ENCODE measurements around the gene EGFR. TPM values are rescaled to one million over a fixed set of nuclear protein-coding genes. Genes with fewer than 3 reads are reported as not detected.

Gene EGFR
- total RNA-seq, 2 experiments from 2014 or later: not detected

GRCh38 chr7:55061726-55062499, 43.1 kb downstream of the EGFR start:
- no peak overlapping the region for H3K27ac Mint-ChIP-seq
- H3K9me3 Mint-ChIP-seq: peaks cover 2% of the 10 kb centered on the region
- no peaks in the 10 kb centered on the region for H3K4me1 Mint-ChIP-seq (ENCODE audit: low read depth)
- H3K36me3 Mint-ChIP-seq: no peaks in the 10 kb centered on the region
- CTCF ChIA-PET: no interaction called here
- intact Hi-C loops (cut with micrococcal nuclease): no loop called here
- DNase-seq: no peak
- POLR2A ChIA-PET: no interaction called here
- H3K4me3 Mint-ChIP-seq: no peak overlapping the region
- H3K27me3 Mint-ChIP-seq: peaks cover 22% of the 10 kb centered on the region

DNA sequence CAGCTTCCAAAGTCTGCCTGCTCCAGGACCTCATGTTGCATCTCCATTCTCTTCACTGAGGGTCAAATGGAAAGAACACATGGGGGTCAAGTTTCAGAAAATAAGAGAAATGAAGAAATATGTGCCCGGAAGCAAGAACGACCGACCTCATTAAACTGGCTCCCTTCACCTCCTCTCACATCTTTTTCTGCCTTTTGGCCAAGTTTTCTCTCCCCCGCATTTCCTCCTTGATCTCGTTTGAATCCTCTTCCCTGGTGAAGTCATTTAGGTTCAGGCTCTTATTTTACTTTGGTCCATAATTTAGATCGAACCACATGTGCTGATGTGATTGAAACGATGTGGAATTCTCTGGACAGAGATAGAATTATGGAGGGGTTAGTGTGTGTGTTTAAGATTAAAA, 44.2 kb downstream of the EGFR start:
- no peaks in the 10 kb centered on the region for H3K36me3 Mint-ChIP-seq

DNA sequence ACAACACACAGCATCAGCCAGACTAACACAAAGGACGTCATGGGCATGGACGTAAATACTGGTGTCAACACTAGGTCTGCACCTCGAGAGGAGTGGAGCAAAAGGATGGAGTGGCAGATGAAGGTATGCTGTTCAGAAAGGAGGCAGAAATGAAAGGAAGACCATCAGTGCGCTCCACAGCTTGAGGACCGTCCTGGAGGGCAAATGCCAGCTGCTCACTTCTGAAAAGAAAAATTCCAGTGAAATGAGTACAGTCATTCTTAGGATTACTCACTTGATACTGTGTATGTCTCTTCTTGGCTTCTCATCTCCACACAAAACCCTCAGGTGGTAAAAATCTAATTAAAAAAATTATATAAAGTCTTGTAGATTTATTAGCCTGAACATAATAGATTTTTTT, 44.8 kb downstream of the EGFR start:
- Mint-ChIP-seq H3K27me3 (peaks cover 29% of the 10 kb centered on the region), H3K36me3 (no peaks in the 10 kb centered on the region), H3K9me3 (peaks cover 2% of the 10 kb centered on the region), H3K4me1 (ENCODE audit: low read depth) (no peaks in the 10 kb centered on the region), H3K4me3 (no peak overlapping the region), H3K27ac (no peak overlapping the region)
- intact Hi-C loops (cut with micrococcal nuclease): no loop called here
- CTCF ChIA-PET: no interaction called here
- POLR2A ChIA-PET: no interaction called here
- DNase-seq: no peak

More for the DNA sequence above, 44.2 kb downstream of the EGFR start:
- DNase-seq: no peak
- CTCF ChIA-PET: no interaction called here
- Mint-ChIP-seq H3K27me3 (peaks cover 25% of the 10 kb centered on the region), H3K9me3 (peaks cover 2% of the 10 kb centered on the region), H3K27ac (no peak overlapping the region), H3K4me1 (ENCODE audit: low read depth) (no peaks in the 10 kb centered on the region), H3K4me3 (no peak overlapping the region)
- POLR2A ChIA-PET: no interaction called here
- intact Hi-C loops (cut with micrococcal nuclease): no loop called here

- Mint-ChIP-seq H3K27ac (no peak overlapping the region), H3K9me3 (peaks cover 2% of the 10 kb centered on the region)
Observed at GRCh38 chr7:55065079-55065478, 46.3 kb downstream of the EGFR start.

GRCh38 chr7:55065511-55066229, 46.9 kb downstream of the EGFR start:
- Mint-ChIP-seq H3K4me1 (ENCODE audit: low read depth) (no peaks in the 10 kb centered on the region), H3K9me3 (peaks cover 2% of the 10 kb centered on the region), H3K36me3 (no peaks in the 10 kb centered on the region), H3K27ac (no peak overlapping the region), H3K27me3 (peaks cover 30% of the 10 kb centered on the region), H3K4me3 (no peak overlapping the region)
- no peak for DNase-seq
- intact Hi-C loops (cut with micrococcal nuclease): loop anchor here (1.0 kb wide), 1 partner anchor 8 kb away; no protein-coding TSS in a partner anchor
- POLR2A ChIA-PET: interaction anchor here (0.6 kb wide), 1 partner anchor 577 kb away, joined by 3 read pairs; no protein-coding TSS in a partner anchor
- CTCF ChIA-PET: no interaction called here

More at GRCh38 chr7:55065079-55065478, 46.3 kb downstream of the EGFR start:
- Mint-ChIP-seq H3K27me3 (peaks cover 33% of the 10 kb centered on the region), H3K36me3 (no peaks in the 10 kb centered on the region), H3K4me1 (ENCODE audit: low read depth) (no peaks in the 10 kb centered on the region), H3K4me3 (no peak overlapping the region)
- intact Hi-C loops (cut with micrococcal nuclease): loop anchor here (1.0 kb wide), 1 partner anchor 8 kb away; no protein-coding TSS in a partner anchor
- CTCF ChIA-PET: no interaction called here
- DNase-seq: no peak
- POLR2A ChIA-PET: interaction anchor here (0.6 kb wide), 1 partner anchor 578 kb away, joined by 3 read pairs; no protein-coding TSS in a partner anchor

- Mint-ChIP-seq H3K4me3 (no peak overlapping the region), H3K9me3 (peaks cover 2% of the 10 kb centered on the region), H3K27me3 (peaks cover 29% of the 10 kb centered on the region), H3K4me1 (ENCODE audit: low read depth) (no peaks in the 10 kb centered on the region), H3K36me3 (no peaks in the 10 kb centered on the region), H3K27ac (no peak overlapping the region)
- ChIA-PET POLR2A (no interaction called here), CTCF (no interaction called here)
- no peak for DNase-seq
- intact Hi-C loops (cut with micrococcal nuclease): no loop called here
Observed at GRCh38 chr7:55066524-55066923, 47.7 kb downstream of the EGFR start.

- ChIA-PET CTCF (interaction anchor here (1.0 kb wide), 1 partner anchor 188 kb away, joined by 3 read pairs; no protein-coding TSS in a partner anchor), POLR2A (no interaction called here)
- intact Hi-C loops (cut with micrococcal nuclease): no loop called here
- H3K36me3 Mint-ChIP-seq: no peaks in the 10 kb centered on the region
- H3K4me1 Mint-ChIP-seq (ENCODE audit: low read depth): no peaks in the 10 kb centered on the region
- peaks cover 2% of the 10 kb centered on the region for H3K9me3 Mint-ChIP-seq
- H3K27ac Mint-ChIP-seq: no peak overlapping the region
- H3K27me3 Mint-ChIP-seq: peaks cover 28% of the 10 kb centered on the region
- no peak overlapping the region for H3K4me3 Mint-ChIP-seq
- no peak for DNase-seq
Observed at GRCh38 chr7:55066938-55067337, 48.1 kb downstream of the EGFR start.

DNA sequence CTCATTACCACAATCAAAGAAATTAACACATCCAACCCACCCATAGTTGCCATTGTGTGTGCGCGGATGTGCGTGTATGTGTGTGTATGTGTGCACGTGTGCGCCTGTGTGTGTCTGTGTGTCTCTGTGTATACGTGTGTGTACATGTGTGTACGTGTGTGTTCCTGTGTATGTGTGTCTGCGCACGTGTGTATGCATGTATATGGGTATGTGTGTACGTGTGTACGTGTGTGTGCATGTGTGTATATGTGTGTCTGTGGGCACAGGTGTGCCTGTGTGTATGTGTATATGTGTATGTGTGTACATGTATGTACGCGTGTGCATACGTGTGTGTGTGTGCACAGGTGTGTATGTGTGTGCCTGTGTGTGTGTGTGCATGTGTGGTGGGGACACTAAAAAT, 48.9 kb downstream of the EGFR start:
- no peaks in the 10 kb centered on the region for H3K4me1 Mint-ChIP-seq (ENCODE audit: low read depth)
- ChIA-PET POLR2A (no interaction called here), CTCF (interaction anchor here (1.0 kb wide), 1 partner anchor 187 kb away, joined by 3 read pairs; no protein-coding TSS in a partner anchor)
- intact Hi-C loops (cut with micrococcal nuclease): no loop called here
- H3K27ac Mint-ChIP-seq: no peak overlapping the region
- peaks cover 2% of the 10 kb centered on the region for H3K9me3 Mint-ChIP-seq
- peaks cover 28% of the 10 kb centered on the region for H3K27me3 Mint-ChIP-seq
- DNase-seq: no peak
- no peaks in the 10 kb centered on the region for H3K36me3 Mint-ChIP-seq
- H3K4me3 Mint-ChIP-seq: no peak overlapping the region

GRCh38 chr7:55069271-55069792, 50.5 kb downstream of the EGFR start:
- no peak for DNase-seq
- Mint-ChIP-seq H3K4me3 (no peak overlapping the region), H3K4me1 (ENCODE audit: low read depth) (peaks cover 13% of the 10 kb centered on the region), H3K36me3 (no peaks in the 10 kb centered on the region), H3K27me3 (peaks cover 20% of the 10 kb centered on the region), H3K9me3 (no peaks in the 10 kb centered on the region), H3K27ac (no peak overlapping the region)
- intact Hi-C loops (cut with micrococcal nuclease): no loop called here
- ChIA-PET CTCF (interaction anchor here (1.8 kb wide), 1 partner anchor 185 kb away, joined by 4 read pairs; no protein-coding TSS in a partner anchor), POLR2A (no interaction called here)

- no peak for DNase-seq
- CTCF ChIA-PET: interaction anchor here (1.8 kb wide), 1 partner anchor 184 kb away, joined by 4 read pairs; no protein-coding TSS in a partner anchor
- intact Hi-C loops (cut with micrococcal nuclease): loop anchor here (5.0 kb wide), 1 partner anchor 73 kb away; no protein-coding TSS in a partner anchor
- H3K4me1 Mint-ChIP-seq (ENCODE audit: low read depth): peaks cover 13% of the 10 kb centered on the region
- no peak overlapping the region for H3K27ac Mint-ChIP-seq
- POLR2A ChIA-PET: no interaction called here
- no peaks in the 10 kb centered on the region for H3K9me3 Mint-ChIP-seq
- H3K36me3 Mint-ChIP-seq: no peaks in the 10 kb centered on the region
- H3K27me3 Mint-ChIP-seq: peaks cover 16% of the 10 kb centered on the region
- H3K4me3 Mint-ChIP-seq: no peak overlapping the region
Observed at GRCh38 chr7:55070271-55070743, 51.5 kb downstream of the EGFR start.

DNA sequence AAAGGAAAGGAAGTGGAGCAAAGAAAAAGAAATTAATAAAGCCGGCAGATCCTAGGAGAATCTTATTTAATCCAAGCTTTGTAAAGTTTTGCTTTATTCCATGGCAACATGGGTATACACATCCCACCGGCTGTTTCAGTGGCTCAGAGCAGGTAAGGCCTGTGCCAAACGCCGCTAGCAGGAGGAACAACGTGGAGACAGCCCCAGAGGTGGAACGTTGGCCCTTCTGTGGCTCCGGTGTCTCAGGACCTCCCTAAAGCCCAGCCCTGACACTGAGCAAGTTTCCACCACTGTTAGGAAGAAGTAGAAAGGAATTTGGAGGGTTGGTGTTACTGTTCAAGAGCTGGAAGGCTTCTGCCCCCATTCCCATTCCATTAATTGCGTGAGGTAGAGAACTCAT, 52.0 kb downstream of the EGFR start:
- POLR2A ChIA-PET: no interaction called here
- peaks cover 16% of the 10 kb centered on the region for H3K27me3 Mint-ChIP-seq
- no peaks in the 10 kb centered on the region for H3K36me3 Mint-ChIP-seq
- DNase-seq: no peak
- CTCF ChIA-PET: interaction anchor here (1.8 kb wide), 1 partner anchor 184 kb away, joined by 4 read pairs; no protein-coding TSS in a partner anchor
- no peak overlapping the region for H3K4me3 Mint-ChIP-seq
- peaks cover 13% of the 10 kb centered on the region for H3K4me1 Mint-ChIP-seq (ENCODE audit: low read depth)
- no peak overlapping the region for H3K27ac Mint-ChIP-seq
- no peaks in the 10 kb centered on the region for H3K9me3 Mint-ChIP-seq
- intact Hi-C loops (cut with micrococcal nuclease): loop anchor here (5.0 kb wide), 1 partner anchor 74 kb away; no protein-coding TSS in a partner anchor
